ENCODE data around the gene ADCY5. TPM values are rescaled to one million over a fixed set of nuclear protein-coding genes. Genes with fewer than 3 reads are reported as not detected.

Gene ADCY5
- polyA plus RNA-seq, 3 donors: not detected

- no peak for DNase-seq
- no peaks in the 10 kb centered on the region for H3K36me3 Mint-ChIP-seq
- Histone ChIP-seq H3K27ac (ENCODE audit: low read depth in 1 of 2, low read length in 2 of 2) (no peak overlapping the region), H4K20me1 (ENCODE audit: insufficient read depth, low read length) (no peaks in the 10 kb centered on the region), H3K9me3 (replicated peaks in 1 of 2; ENCODE audit: control insufficient read depth in 1 of 2, insufficient read depth in 1 of 2, low read length in 2 of 2) (no peaks in the 10 kb centered on the region), H3K27me3 (ENCODE audit: control insufficient read depth in 2 of 2, insufficient read depth in 2 of 2, low read length in 2 of 2) (no peaks in the 10 kb centered on the region), H3K4me2 (replicated peaks; ENCODE audit: extremely low read depth, low read length, poor library complexity, severe bottlenecking) (no peak overlapping the region), H3K79me2 (ENCODE audit: insufficient read depth, low read length) (no peaks in the 10 kb centered on the region), H3K4me1 (ENCODE audit: control insufficient read depth in 1 of 2, insufficient read depth in 2 of 2, low read length in 2 of 2) (no peaks in the 10 kb centered on the region), H2AFZ (ENCODE audit: insufficient read depth, low read depth, low read length, poor library complexity, severe bottlenecking) (no peak overlapping the region), H3K36me3 (replicated peaks in 1 of 2; ENCODE audit: control insufficient read depth in 1 of 2, insufficient read depth in 2 of 2, low read length in 2 of 2) (no peaks in the 10 kb centered on the region), H3K9ac (ENCODE audit: insufficient read depth, low read length, poor library complexity, severe bottlenecking) (no peak overlapping the region), H3K4me3 (replicated peaks in 1 of 3; ENCODE audit: low read depth in 2 of 3, low read length in 3 of 3) (no peak overlapping the region)
- no peak overlapping the region for H3K4me3 Mint-ChIP-seq
- no peaks in the 10 kb centered on the region for H3K4me1 Mint-ChIP-seq
- 84% methylated on average over 17 of the region's 20 CpGs for WGBS (ENCODE audit: insufficient coverage)
- peaks cover 0 to 4% (median 3%) of the 10 kb centered on the region in 3 donors for H3K27me3 Mint-ChIP-seq (ENCODE audit: low read depth in 3 of 3)
- H3K9me3 Mint-ChIP-seq: no peaks in the 10 kb centered on the region
- H3K27ac Mint-ChIP-seq: peak overlapping the region in 1 of 7 donors; percentile 36
- intact Hi-C loops (cut with micrococcal nuclease): no loop called here
- TF ChIP-seq CTCF (IDR thresholded peaks at IDR 0.05): no peak
These were observed 29.6 kb downstream of the ADCY5 start for GRCh38 chr3:123419181-123419849.

- Histone ChIP-seq H3K27me3 (ENCODE audit: control insufficient read depth in 2 of 2, insufficient read depth in 2 of 2, low read length in 2 of 2) (no peaks in the 10 kb centered on the region), H3K27ac (ENCODE audit: low read depth in 1 of 2, low read length in 2 of 2) (no peak overlapping the region), H3K79me2 (ENCODE audit: insufficient read depth, low read length) (no peaks in the 10 kb centered on the region), H3K4me2 (replicated peaks; ENCODE audit: extremely low read depth, low read length, poor library complexity, severe bottlenecking) (no peak overlapping the region), H3K36me3 (replicated peaks in 1 of 2; ENCODE audit: control insufficient read depth in 1 of 2, insufficient read depth in 2 of 2, low read length in 2 of 2) (no peaks in the 10 kb centered on the region), H2AFZ (ENCODE audit: insufficient read depth, low read depth, low read length, poor library complexity, severe bottlenecking) (no peak overlapping the region), H3K9me3 (replicated peaks in 1 of 2; ENCODE audit: control insufficient read depth in 1 of 2, insufficient read depth in 1 of 2, low read length in 2 of 2) (no peaks in the 10 kb centered on the region), H3K4me3 (replicated peaks in 1 of 3; ENCODE audit: low read depth in 2 of 3, low read length in 3 of 3) (no peak overlapping the region), H3K4me1 (ENCODE audit: control insufficient read depth in 1 of 2, insufficient read depth in 2 of 2, low read length in 2 of 2) (no peaks in the 10 kb centered on the region), H3K9ac (ENCODE audit: insufficient read depth, low read length, poor library complexity, severe bottlenecking) (no peak overlapping the region), H4K20me1 (ENCODE audit: insufficient read depth, low read length) (no peaks in the 10 kb centered on the region)
- DNase-seq: no peak
- Mint-ChIP-seq H3K36me3 (no peaks in the 10 kb centered on the region), H3K4me3 (no peak overlapping the region), H3K9me3 (no peaks in the 10 kb centered on the region), H3K4me1 (no peaks in the 10 kb centered on the region), H3K27ac (no peak overlapping the region), H3K27me3 (ENCODE audit: low read depth in 3 of 3) (peaks cover 0 to 10% (median 5%) of the 10 kb centered on the region in 3 donors)
- intact Hi-C loops (cut with micrococcal nuclease): no loop called here
- 97% methylated on average over 3 of the region's 6 CpGs for WGBS (ENCODE audit: insufficient coverage)
- no peak for TF ChIP-seq CTCF (IDR thresholded peaks at IDR 0.05)
These were observed 32.2 kb downstream of the ADCY5 start for GRCh38 chr3:123416647-123417046.

Data from CD14-positive monocyte (primary cell).